H1 (cell line): ENCODE data around the gene YIPF5. TPM values are rescaled to one million over a fixed set of nuclear protein-coding genes. Genes with fewer than 3 reads are reported as not detected.

ENCODE experiments used
- CHD1 ChIP-seq: IDR thresholded peaks from 2 replicates; pipeline ENCODE4 v1.6.1; 2012; ENCODE audit warnings: low read depth, low read length, improper control_type of control experiment
- JUND ChIP-seq: IDR thresholded peaks from 2 replicates; pipeline ENCODE4 v1.6.1; 2011; ENCODE audit warnings: mild to moderate bottlenecking, improper control_type of control experiment, low read length
- MAX ChIP-seq: IDR thresholded peaks from 2 replicates; pipeline ENCODE4 v1.6.1; 2012; ENCODE audit warnings: inconsistent platforms
- NRF1 ChIP-seq: IDR thresholded peaks from 2 replicates; pipeline ENCODE4 v1.6.1; 2011; ENCODE audit warnings: mild to moderate bottlenecking, low read depth, low read length, improper control_type of control experiment
- RAD21 ChIP-seq, 2 experiments: IDR thresholded peaks in 1 of 2; conservative IDR thresholded peaks in 1 of 2; 2 replicates each; pipeline ENCODE4 v1.6.1; 2011; ENCODE audit warnings: low read depth in 2 of 2, low read length in 2 of 2, improper control_type of control experiment in 1 of 2, inconsistent platforms in 1 of 2, mild to moderate bottlenecking in 1 of 2, moderate library complexity in 1 of 2
- SIRT6 ChIP-seq: IDR thresholded peaks from one replicate; pipeline ENCODE4 v1.7.1; 2012; ENCODE audit warnings: low read length, inconsistent platforms
- SIX5 ChIP-seq: IDR thresholded peaks from 2 replicates; pipeline ENCODE4 v1.6.1; 2011; ENCODE audit warnings: mild to moderate bottlenecking, low read depth, low read length
- TAF7 ChIP-seq: optimal IDR thresholded peaks from 2 replicates; pipeline ENCODE3; 2011; ENCODE audit warnings: low read depth, mild to moderate bottlenecking, inconsistent platforms, low read length, moderate library complexity, borderline replicate concordance
- YY1 ChIP-seq: IDR thresholded peaks from 2 replicates; pipeline ENCODE4 v1.6.1; 2011; ENCODE audit warnings: low read depth, mild to moderate bottlenecking, low read length
- polyA plus RNA-seq, 7 experiments: library from polyadenylated mRNA; depleted of rRNA in 3 of 7; stranded (reverse) in 5 of 7; unstranded in 2 of 7; fragments of >200 nt in 5 of 7; fragments of 200-250 nt in 2 of 7; gene quantifications; 1 replicate in 5 of 7; 2 replicates in 1 of 7; 4 replicates in 1 of 7; pipeline versions ENCODE4 v1.2.1 to v1.2.3, GENCODE V29; 2011 to 2013; ENCODE audit warnings: missing spikeins in 2 of 7, mixed read lengths in 2 of 7
- total RNA-seq: library from RNA; stranded (reverse); fragmentation: NEBNext Ultra II Directional; extraction: Animal tissue kit (Norgen Biotek cat#: 25700); gene quantifications from 2 replicates; pipeline ENCODE4 v1.2.1, GENCODE V29; 2021
- TF ChIP-seq, protein P1 (sequence below): fragments of 300-600 bp; sonication (generic); IDR thresholded peaks from 2 replicates; pipeline ENCODE4 v1.7.1; 2012; ENCODE audit warnings: low read length, moderate library complexity, mild to moderate bottlenecking, inconsistent platforms; ENCODE audit not compliant: insufficient replicate concordance
- TF ChIP-seq, protein P2 (sequence below): IDR thresholded peaks from 2 replicates; pipeline ENCODE4 v1.6.1; 2011; ENCODE audit warnings: low read length, improper control_type of control experiment

YIPF5 gene
- total and polyA plus RNA-seq, 2 of the 8 experiments (the other 6 are each of a cell fraction or from before 2014, with no cell fraction given) = 27.6 to 33.6 TPM

DNA sequence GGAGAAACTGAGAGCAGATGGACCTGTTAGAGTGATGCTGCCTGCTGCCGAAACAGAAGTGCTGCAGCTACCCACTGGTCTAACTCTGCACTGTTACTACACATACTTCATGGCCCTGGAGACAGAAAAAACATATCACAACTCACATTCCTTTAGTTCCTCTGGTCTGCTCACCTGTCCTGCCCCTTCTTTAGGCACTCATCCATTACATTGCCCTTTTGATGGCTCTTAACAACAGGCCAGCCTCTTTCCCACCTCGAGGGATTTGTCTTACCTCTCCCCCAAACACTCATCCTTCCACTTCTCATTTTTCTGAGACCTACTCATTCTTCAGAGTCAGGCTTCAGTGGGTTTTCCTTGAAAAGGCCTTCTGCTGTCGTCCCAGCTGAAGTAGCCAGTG is 49.4 kb upstream of the YIPF5 start (continued):
- TF ChIP-seq, protein P1, sequence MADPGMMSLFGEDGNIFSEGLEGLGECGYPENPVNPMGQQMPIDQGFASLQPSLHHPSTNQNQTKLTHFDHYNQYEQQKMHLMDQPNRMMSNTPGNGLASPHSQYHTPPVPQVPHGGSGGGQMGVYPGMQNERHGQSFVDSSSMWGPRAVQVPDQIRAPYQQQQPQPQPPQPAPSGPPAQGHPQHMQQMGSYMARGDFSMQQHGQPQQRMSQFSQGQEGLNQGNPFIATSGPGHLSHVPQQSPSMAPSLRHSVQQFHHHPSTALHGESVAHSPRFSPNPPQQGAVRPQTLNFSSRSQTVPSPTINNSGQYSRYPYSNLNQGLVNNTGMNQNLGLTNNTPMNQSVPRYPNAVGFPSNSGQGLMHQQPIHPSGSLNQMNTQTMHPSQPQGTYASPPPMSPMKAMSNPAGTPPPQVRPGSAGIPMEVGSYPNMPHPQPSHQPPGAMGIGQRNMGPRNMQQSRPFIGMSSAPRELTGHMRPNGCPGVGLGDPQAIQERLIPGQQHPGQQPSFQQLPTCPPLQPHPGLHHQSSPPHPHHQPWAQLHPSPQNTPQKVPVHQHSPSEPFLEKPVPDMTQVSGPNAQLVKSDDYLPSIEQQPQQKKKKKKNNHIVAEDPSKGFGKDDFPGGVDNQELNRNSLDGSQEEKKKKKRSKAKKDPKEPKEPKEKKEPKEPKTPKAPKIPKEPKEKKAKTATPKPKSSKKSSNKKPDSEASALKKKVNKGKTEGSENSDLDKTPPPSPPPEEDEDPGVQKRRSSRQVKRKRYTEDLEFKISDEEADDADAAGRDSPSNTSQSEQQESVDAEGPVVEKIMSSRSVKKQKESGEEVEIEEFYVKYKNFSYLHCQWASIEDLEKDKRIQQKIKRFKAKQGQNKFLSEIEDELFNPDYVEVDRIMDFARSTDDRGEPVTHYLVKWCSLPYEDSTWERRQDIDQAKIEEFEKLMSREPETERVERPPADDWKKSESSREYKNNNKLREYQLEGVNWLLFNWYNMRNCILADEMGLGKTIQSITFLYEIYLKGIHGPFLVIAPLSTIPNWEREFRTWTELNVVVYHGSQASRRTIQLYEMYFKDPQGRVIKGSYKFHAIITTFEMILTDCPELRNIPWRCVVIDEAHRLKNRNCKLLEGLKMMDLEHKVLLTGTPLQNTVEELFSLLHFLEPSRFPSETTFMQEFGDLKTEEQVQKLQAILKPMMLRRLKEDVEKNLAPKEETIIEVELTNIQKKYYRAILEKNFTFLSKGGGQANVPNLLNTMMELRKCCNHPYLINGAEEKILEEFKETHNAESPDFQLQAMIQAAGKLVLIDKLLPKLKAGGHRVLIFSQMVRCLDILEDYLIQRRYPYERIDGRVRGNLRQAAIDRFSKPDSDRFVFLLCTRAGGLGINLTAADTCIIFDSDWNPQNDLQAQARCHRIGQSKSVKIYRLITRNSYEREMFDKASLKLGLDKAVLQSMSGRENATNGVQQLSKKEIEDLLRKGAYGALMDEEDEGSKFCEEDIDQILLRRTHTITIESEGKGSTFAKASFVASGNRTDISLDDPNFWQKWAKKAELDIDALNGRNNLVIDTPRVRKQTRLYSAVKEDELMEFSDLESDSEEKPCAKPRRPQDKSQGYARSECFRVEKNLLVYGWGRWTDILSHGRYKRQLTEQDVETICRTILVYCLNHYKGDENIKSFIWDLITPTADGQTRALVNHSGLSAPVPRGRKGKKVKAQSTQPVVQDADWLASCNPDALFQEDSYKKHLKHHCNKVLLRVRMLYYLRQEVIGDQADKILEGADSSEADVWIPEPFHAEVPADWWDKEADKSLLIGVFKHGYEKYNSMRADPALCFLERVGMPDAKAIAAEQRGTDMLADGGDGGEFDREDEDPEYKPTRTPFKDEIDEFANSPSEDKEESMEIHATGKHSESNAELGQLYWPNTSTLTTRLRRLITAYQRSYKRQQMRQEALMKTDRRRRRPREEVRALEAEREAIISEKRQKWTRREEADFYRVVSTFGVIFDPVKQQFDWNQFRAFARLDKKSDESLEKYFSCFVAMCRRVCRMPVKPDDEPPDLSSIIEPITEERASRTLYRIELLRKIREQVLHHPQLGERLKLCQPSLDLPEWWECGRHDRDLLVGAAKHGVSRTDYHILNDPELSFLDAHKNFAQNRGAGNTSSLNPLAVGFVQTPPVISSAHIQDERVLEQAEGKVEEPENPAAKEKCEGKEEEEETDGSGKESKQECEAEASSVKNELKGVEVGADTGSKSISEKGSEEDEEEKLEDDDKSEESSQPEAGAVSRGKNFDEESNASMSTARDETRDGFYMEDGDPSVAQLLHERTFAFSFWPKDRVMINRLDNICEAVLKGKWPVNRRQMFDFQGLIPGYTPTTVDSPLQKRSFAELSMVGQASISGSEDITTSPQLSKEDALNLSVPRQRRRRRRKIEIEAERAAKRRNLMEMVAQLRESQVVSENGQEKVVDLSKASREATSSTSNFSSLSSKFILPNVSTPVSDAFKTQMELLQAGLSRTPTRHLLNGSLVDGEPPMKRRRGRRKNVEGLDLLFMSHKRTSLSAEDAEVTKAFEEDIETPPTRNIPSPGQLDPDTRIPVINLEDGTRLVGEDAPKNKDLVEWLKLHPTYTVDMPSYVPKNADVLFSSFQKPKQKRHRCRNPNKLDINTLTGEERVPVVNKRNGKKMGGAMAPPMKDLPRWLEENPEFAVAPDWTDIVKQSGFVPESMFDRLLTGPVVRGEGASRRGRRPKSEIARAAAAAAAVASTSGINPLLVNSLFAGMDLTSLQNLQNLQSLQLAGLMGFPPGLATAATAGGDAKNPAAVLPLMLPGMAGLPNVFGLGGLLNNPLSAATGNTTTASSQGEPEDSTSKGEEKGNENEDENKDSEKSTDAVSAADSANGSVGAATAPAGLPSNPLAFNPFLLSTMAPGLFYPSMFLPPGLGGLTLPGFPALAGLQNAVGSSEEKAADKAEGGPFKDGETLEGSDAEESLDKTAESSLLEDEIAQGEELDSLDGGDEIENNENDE = no peak
- no peak for TF ChIP-seq TAF7
- no peak for TF ChIP-seq RAD21 (IDR thresholded peaks at IDR 0.05 in 1 of 2, conservative IDR thresholded peaks at IDR 0.05 in 1 of 2; ENCODE audit: low read depth in 2 of 2, low read length in 2 of 2)
- no peak for TF ChIP-seq CHD1
- TF ChIP-seq MAX = no peak
- TF ChIP-seq NRF1 = no peak
- TF ChIP-seq, protein P2, sequence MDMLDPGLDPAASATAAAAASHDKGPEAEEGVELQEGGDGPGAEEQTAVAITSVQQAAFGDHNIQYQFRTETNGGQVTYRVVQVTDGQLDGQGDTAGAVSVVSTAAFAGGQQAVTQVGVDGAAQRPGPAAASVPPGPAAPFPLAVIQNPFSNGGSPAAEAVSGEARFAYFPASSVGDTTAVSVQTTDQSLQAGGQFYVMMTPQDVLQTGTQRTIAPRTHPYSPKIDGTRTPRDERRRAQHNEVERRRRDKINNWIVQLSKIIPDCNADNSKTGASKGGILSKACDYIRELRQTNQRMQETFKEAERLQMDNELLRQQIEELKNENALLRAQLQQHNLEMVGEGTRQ = no peak
- TF ChIP-seq JUND = no peak
- no peak for TF ChIP-seq YY1
- TF ChIP-seq SIX5 = no peak
- no peak for TF ChIP-seq SIRT6
